ENCODE measurements around the gene LGALS9B. TPM values are rescaled to one million over a fixed set of nuclear protein-coding genes. Genes with fewer than 3 reads are reported as not detected.

Gene LGALS9B
- total RNA-seq: 0.50 TPM in 1 of 2 replicates, not detected in the other

GRCh38 chr17:20467447-20467846 is at the start of gene LGALS9B:
Gene LGALS9B, minus strand, starts transcription at chr17:20467539. Its CDS starts 69 bp downstream, at chr17:20467470.

Other genes with a start within 250 kb of the LGALS9B start
- gene CDRT15L2, start 112.2 kb upstream of the LGALS9B start, total RNA-seq: not detected in 2 replicates

Measured in nasal cavity respiratory epithelium epithelial cell of viscerocranial mucosa (primary cell).